Peyer's patch (tissue), 4 donors: ENCODE measurements around the gene LSP1.

Experiments
- POLR2A ChIP-seq, 2 donors: fragments of 450-650 bp; IDR thresholded peaks; one replicate each; pipeline ENCODE4 v1.5.1; 2017; ENCODE audit warnings: antibody characterized with exemption in 2 of 2, mild to moderate bottlenecking in 2 of 2, moderate library complexity in 2 of 2
- TF ChIP-seq, protein P1 (sequence below), 6 experiments: fragments of 450-650 bp in 4 of 6; fragments of 200-600 bp in 2 of 6; sonication (generic) in 1 of 6; IDR thresholded peaks; one replicate each; pipeline ENCODE4 v1.5.1; 2017 to 2019; ENCODE audit warnings: antibody characterized with exemption in 6 of 6, mild to moderate bottlenecking in 3 of 6, moderate library complexity in 1 of 6

GRCh38 chr11:1840780-1841480, 12.0 kb upstream of the LSP1 start:
- TF ChIP-seq, protein P1, sequence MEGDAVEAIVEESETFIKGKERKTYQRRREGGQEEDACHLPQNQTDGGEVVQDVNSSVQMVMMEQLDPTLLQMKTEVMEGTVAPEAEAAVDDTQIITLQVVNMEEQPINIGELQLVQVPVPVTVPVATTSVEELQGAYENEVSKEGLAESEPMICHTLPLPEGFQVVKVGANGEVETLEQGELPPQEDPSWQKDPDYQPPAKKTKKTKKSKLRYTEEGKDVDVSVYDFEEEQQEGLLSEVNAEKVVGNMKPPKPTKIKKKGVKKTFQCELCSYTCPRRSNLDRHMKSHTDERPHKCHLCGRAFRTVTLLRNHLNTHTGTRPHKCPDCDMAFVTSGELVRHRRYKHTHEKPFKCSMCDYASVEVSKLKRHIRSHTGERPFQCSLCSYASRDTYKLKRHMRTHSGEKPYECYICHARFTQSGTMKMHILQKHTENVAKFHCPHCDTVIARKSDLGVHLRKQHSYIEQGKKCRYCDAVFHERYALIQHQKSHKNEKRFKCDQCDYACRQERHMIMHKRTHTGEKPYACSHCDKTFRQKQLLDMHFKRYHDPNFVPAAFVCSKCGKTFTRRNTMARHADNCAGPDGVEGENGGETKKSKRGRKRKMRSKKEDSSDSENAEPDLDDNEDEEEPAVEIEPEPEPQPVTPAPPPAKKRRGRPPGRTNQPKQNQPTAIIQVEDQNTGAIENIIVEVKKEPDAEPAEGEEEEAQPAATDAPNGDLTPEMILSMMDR (IDR thresholded peaks at IDR 0.05): no peak
- no peak for TF ChIP-seq POLR2A (IDR thresholded peaks at IDR 0.05)
